Stimulated activated CD4-positive, alpha-beta T cell treated with anti-CD3 and anti-CD28 coated beads, Interleukin-15, amount 100 ng/mL, for 24 hours (primary cell): ENCODE measurements around the gene SMTN.
"Not testable (repeated sequence)": the region's sequence is repeated elsewhere in the genome, so short reads cannot be mapped to it uniquely, and the experiment has no call there.

Experiments used
- DNase-seq: peaks from one replicate; pipeline ENCODE4 v3.0.0-alpha.2; 2020

Gene SMTN

GRCh38 chr22:31091106-31091975 lies 10.2 kb downstream of the SMTN start:
- no peak for DNase-seq

DNA sequence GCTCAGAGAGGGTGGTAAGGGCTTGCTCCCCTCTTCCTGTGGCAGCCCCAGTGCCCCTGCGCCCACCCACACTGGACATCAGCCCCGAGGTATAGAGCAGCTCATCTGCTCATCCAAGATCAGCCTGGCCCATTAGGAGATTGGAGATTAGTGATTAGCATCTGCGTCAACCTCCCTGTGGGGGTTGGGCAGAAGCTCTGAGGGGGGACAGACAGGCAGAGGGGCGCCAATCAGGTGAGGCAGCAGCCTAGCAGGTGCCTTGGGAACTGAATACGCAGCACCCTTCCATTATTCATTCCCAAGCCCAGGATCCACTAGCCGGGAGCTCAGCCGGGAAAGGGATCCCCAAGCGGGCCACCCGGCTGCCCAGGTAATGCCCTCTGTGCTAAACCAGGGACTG lies 11.0 kb downstream of the SMTN start:
- no peak for DNase-seq

GRCh38 chr22:31093086-31093850 lies 12.2 kb downstream of the SMTN start:
- no peak for DNase-seq

GRCh38 chr22:31094021-31094551 lies 13.0 kb downstream of the SMTN start:
- no peak for DNase-seq

GRCh38 chr22:31094741-31095140 lies 13.6 kb downstream of the SMTN start:
- DNase-seq: no peak

GRCh38 chr22:31095637-31096249 lies 14.6 kb downstream of the SMTN start:
- no peak for DNase-seq

DNA sequence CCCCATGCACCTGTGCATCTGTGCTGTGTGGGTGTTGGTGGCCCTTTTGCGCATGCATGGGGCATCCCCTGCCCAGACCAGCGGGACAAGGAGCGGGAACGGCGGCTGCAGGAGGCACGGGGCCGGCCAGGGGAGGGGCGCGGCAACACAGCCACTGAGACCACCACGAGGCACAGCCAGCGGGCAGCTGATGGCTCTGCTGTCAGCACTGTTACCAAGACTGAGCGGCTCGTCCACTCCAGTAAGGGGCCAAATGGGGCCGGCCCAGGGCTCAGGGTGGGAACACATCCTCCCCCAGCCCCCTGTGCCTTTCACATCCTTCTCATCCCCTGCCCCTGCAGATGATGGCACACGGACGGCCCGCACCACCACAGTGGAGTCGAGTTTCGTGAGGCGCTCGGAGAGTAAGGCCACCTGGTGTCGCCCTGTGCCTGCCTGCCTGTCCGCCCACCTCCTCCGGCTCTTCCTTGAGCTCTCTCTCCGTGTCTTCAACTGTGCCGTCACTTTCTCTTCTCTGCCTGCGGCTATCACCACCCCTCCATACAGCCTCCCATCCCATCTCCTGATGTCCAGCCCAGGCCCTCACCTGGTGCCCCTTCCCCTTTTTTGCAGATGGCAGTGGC lies 15.7 kb downstream of the SMTN start:
- DNase-seq: no peak

DNA sequence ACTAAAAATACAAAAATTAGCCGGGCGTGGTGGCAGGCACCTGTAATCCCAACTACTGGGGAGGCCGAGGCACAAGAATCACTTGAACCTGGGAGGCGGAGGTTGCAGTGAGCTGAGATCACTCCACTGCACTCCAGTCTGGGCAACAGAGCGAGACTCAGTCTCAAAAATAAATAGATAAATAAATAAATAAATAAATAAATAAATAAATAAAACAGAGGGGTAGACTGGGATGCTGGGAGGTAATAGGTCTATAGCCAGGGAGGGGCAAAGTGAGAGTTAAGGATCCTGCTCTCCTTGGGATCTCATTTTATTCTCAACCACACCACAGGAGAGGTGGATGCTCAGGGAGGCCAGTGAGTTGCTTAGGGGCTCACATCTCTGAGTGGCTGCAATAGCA lies 16.4 kb downstream of the SMTN start:
- not testable (repeated sequence) for DNase-seq

DNA sequence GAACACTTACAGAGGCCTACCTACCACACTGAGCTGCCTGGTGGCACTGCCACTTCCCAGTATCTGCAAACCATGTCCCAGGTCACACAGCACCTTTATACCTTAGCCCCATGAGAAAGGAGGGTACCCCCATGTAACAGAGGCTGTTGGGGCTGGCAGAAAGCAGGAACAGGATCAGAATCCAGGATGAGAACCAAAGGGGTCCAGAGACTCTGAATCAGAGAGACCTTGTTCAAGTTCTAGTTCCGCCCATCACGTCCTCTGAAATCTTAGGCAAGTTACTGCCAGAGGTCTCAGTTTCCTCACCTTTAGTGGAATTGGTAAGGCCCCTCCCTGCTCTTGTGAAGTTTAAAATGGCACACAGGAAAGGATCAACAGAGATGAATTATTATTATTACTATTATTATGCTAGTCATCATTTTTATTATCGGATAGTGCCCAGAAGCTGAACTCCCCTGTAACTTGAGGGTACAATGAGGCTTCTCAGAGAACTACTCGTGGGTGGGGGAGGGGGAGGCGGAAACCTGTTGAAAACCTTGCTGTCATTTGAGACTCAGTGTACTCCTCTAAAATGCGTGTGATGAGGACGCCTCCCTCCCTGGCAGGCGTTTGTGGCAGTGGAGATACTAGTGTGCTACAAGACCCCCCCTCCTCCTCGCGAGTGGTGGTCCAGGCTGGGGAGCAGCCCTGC lies 17.0 kb downstream of the SMTN start:
- DNase-seq: no peak

DNA sequence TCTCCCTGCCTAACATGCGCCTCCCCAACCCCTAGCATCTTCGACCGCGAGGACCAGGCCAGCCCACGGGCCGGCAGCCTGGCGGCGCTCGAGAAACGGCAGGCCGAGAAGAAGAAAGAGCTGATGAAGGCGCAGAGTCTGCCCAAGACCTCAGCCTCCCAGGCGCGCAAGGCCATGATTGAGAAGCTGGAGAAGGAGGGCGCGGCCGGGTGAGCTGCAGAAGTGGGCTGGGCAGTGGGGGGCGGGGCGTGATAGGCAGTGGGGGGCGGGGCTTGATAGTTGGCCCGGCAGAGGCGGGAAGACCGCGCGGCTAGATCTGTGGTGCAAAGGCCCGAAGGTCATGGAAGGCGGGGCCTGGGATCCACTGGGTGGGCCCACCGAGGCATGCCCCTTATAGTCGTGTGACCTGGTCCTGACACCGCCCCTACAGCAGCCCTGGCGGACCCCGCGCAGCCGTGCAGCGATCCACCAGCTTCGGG lies 17.6 kb downstream of the SMTN start:
- DNase-seq: no peak

DNA sequence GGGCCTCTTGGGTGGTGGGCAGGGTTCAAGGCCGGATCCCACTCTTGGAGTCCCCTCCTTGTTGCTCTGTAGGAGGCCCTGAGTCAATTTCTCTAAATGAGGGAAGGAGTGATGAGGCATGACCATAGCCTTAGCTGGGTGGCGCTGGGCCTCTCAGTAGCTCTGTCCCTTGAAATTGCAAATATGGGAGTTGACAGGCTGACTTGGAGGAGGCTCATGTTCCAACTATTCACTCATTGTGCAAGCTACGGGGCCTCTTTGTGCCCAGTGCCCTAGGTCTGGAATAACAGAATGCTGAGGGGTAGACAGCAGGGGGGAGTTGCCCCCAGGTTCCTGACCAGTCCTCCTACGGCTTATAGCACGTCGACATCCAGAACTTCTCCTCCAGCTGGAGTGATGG lies 18.3 kb downstream of the SMTN start:
- DNase-seq: no peak

- DNase-seq: no peak
These were observed 19.0 kb downstream of the SMTN start for GRCh38 chr22:31099841-31100761.

- no peak for DNase-seq
These were observed 19.8 kb downstream of the SMTN start for GRCh38 chr22:31100762-31101525.

DNA sequence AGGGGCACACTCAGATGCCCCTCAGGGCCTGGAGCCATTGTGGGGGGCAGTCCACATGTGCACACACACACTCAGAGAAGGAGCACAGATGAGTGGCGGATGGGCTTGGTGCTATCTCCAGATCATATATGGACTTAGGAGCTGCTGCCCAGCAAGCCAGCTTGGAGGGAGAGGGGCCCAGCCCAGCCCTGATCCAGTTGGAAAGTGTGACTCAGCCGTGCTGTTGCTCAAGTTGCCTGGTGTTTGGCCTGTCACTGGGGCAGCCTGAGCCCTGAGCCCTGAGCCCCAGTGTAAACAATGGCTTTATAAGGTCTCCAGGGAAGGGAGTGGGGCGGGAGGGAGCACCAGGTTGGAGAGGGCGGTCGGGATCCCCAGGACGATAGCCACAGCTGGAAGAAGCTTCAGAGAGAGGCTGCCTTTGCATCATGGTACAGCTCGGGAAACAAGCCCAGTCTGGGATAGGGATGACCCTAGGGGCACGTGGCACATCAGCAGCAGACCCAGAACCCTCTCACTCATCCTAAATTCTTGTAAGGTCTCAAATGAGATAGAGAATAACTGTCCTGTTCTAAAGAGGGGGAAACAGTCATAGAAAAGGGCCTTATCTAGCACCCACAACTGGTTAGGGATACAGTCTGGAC lies 21.4 kb downstream of the SMTN start:
- peak; percentile 19 for DNase-seq

GRCh38 chr22:31103111-31103510 lies 22.0 kb downstream of the SMTN start:
- DNase-seq: no peak

GRCh38 chr22:31103899-31104694 lies 23.0 kb downstream of the SMTN start:
- no peak for DNase-seq

- no peak for DNase-seq
These were observed 23.8 kb downstream of the SMTN start for GRCh38 chr22:31104869-31105268.

- DNase-seq: no peak
These were observed 24.3 kb downstream of the SMTN start for GRCh38 chr22:31105282-31105929.
